ENCODE results near the gene COL5A2.

GRCh38 chr2:189147361-189147760, 32.2 kb downstream of the COL5A2 start:
- TF ChIP-seq REST (IDR thresholded peaks at IDR 0.05) (no peak), CTCF (IDR thresholded peaks at IDR 0.05; ENCODE audit: low read depth, low read length, missing input control) (no peak), SP1 (IDR thresholded peaks at IDR 0.05) (no peak), ZBTB33 (IDR thresholded peaks at IDR 0.05) (no peak), RAD21 (IDR thresholded peaks at IDR 0.05) (no peak), TAF1 (conservative IDR thresholded peaks at IDR 0.05) (no peak), ATF3 (IDR thresholded peaks at IDR 0.05) (no peak), HNF4G (IDR thresholded peaks at IDR 0.05) (no peak), EGR1 (IDR thresholded peaks at IDR 0.05; ENCODE audit: low read depth in 2 of 2) (no peak), JUND (IDR thresholded peaks at IDR 0.05) (no peak)
